Measurements from ENCODE around the gene THOC1.

The THOC1 gene

DNA sequence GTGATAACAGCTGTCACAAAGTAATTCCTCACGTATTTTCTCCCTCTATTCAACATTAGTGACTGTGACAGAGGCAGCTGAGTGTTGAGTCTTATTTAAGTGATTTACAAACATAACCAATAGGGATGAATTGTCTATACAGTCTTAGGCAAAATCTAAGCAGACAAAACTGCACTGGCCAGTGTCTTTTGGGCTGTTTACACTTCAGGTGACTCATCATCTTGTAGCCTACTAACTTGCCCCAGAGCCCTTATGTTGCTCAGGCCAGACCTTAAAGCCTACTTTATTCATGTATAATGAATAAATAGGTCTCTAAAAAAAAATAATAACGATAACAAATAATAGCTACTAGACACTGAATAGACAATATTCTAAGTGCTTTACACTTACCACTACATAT lies 17.2 kb downstream of the THOC1 start:
- no peak overlapping the region for H2AFZ ChIP-seq (ENCODE audit: low read length, unreplicated experiment)
- peaks cover 39% of the 10 kb centered on the region for H3K36me3 ChIP-seq (ENCODE audit: insufficient read depth, low read length)
- no peaks in the 10 kb centered on the region for H3K79me2 ChIP-seq (ENCODE audit: control insufficient read depth, insufficient read depth, low read length, unreplicated experiment)
- H3K27me3 ChIP-seq (ENCODE audit: insufficient read depth, low read length) = no peaks in the 10 kb centered on the region
- no peak overlapping the region for H3K27ac ChIP-seq (ENCODE audit: low read depth, low read length)
- H3K4me3 ChIP-seq (ENCODE audit: low read depth, low read length) = no peak overlapping the region
- H3K4me1 ChIP-seq (ENCODE audit: control insufficient read depth, insufficient read depth, low read length, unreplicated experiment) = peaks cover 4% of the 10 kb centered on the region

DNA sequence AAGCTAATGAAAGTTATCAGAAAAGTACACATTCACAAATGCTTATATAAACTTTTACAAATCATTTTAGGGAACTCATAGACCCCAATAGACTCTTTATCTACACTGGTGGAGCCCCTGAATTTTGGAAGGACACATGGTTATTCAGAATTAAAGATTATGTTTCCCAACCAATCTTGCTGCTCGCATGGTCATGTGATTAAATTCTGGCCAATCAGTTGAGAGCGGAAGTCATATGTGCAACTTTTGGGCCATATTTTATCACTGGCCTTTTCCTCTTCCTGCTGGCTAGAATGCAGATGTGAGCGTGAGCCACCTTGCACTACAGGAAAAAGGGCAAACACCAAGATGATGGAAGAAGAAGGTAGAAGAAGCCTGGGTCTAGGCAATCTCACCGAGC lies 19.8 kb downstream of the THOC1 start:
- Histone ChIP-seq H3K4me3 (ENCODE audit: low read depth, low read length) (no peak overlapping the region), H3K27ac (ENCODE audit: low read depth, low read length) (no peak overlapping the region), H3K4me1 (ENCODE audit: control insufficient read depth, insufficient read depth, low read length, unreplicated experiment) (peaks cover 4% of the 10 kb centered on the region), H3K79me2 (ENCODE audit: control insufficient read depth, insufficient read depth, low read length, unreplicated experiment) (no peaks in the 10 kb centered on the region), H2AFZ (ENCODE audit: low read length, unreplicated experiment) (no peak overlapping the region), H3K36me3 (ENCODE audit: insufficient read depth, low read length) (peaks cover 54% of the 10 kb centered on the region), H3K27me3 (ENCODE audit: insufficient read depth, low read length) (no peaks in the 10 kb centered on the region)

GRCh38 chr18:245282-245847 lies 22.5 kb downstream of the THOC1 start:
- Histone ChIP-seq H2AFZ (ENCODE audit: low read length, unreplicated experiment) (no peak overlapping the region), H3K79me2 (ENCODE audit: control insufficient read depth, insufficient read depth, low read length, unreplicated experiment) (no peaks in the 10 kb centered on the region), H3K36me3 (ENCODE audit: insufficient read depth, low read length) (peaks cover 40% of the 10 kb centered on the region), H3K4me1 (ENCODE audit: control insufficient read depth, insufficient read depth, low read length, unreplicated experiment) (no peaks in the 10 kb centered on the region), H3K27ac (ENCODE audit: low read depth, low read length) (no peak overlapping the region), H3K4me3 (ENCODE audit: low read depth, low read length) (no peak overlapping the region), H3K27me3 (ENCODE audit: insufficient read depth, low read length) (no peaks in the 10 kb centered on the region)

DNA sequence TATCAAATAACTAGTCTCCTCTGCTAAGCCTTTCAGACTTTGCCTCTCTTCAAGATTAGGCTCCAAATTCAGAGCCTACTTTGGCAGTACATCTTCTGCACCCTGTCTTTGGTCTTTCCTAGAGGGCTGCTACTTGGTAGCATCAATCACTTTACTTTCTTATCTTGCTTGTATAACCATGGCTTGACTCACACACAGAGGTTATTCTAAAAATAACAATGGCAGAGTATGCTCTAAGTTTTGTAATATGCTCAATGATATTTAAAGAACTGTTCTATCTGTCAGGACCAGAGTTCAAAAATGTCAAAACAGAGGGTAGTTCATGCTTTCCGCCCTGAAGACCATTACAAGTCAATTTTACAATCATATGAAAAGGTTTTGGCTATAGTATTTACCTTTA lies 27.7 kb downstream of the THOC1 start:
- H2AFZ ChIP-seq (ENCODE audit: low read length, unreplicated experiment) = no peak overlapping the region

GRCh38 chr18:231563-231962 lies 36.3 kb downstream of the THOC1 start:
- H3K79me2 ChIP-seq (ENCODE audit: control insufficient read depth, insufficient read depth, low read length, unreplicated experiment) = no peaks in the 10 kb centered on the region
- no peak overlapping the region for H3K4me3 ChIP-seq (ENCODE audit: low read depth, low read length)
- no peaks in the 10 kb centered on the region for H3K4me1 ChIP-seq (ENCODE audit: control insufficient read depth, insufficient read depth, low read length, unreplicated experiment)
- H3K36me3 ChIP-seq (ENCODE audit: insufficient read depth, low read length) = no peaks in the 10 kb centered on the region; the same call in 1 of the 2 replicates
- H3K27me3 ChIP-seq (ENCODE audit: insufficient read depth, low read length) = no peaks in the 10 kb centered on the region
- no peak overlapping the region for H3K27ac ChIP-seq (ENCODE audit: low read depth, low read length)
- no peak overlapping the region for H2AFZ ChIP-seq (ENCODE audit: low read length, unreplicated experiment)

More for the DNA sequence above, 27.7 kb downstream of the THOC1 start:
- no peaks in the 10 kb centered on the region for H3K4me1 ChIP-seq (ENCODE audit: control insufficient read depth, insufficient read depth, low read length, unreplicated experiment)
- no peaks in the 10 kb centered on the region for H3K79me2 ChIP-seq (ENCODE audit: control insufficient read depth, insufficient read depth, low read length, unreplicated experiment)
- H3K27ac ChIP-seq (ENCODE audit: low read depth, low read length) = no peak overlapping the region
- peaks cover 12% of the 10 kb centered on the region for H3K36me3 ChIP-seq (ENCODE audit: insufficient read depth, low read length)
- H3K4me3 ChIP-seq (ENCODE audit: low read depth, low read length) = no peak overlapping the region
- no peaks in the 10 kb centered on the region for H3K27me3 ChIP-seq (ENCODE audit: insufficient read depth, low read length)

GRCh38 chr18:228586-228985 lies 39.3 kb downstream of the THOC1 start:
- Histone ChIP-seq H3K4me3 (ENCODE audit: low read depth, low read length) (no peak overlapping the region), H3K36me3 (ENCODE audit: insufficient read depth, low read length) (peaks cover 7% of the 10 kb centered on the region; the same call in 1 of the 2 replicates), H3K27me3 (ENCODE audit: insufficient read depth, low read length) (no peaks in the 10 kb centered on the region)

GRCh38 chr18:227902-228301 lies 39.9 kb downstream of the THOC1 start:
- no peak overlapping the region for H2AFZ ChIP-seq (ENCODE audit: low read length, unreplicated experiment)
- H3K27ac ChIP-seq (ENCODE audit: low read depth, low read length) = no peak overlapping the region
- no peak overlapping the region for H3K4me3 ChIP-seq (ENCODE audit: low read depth, low read length)
- H3K4me1 ChIP-seq (ENCODE audit: control insufficient read depth, insufficient read depth, low read length, unreplicated experiment) = no peaks in the 10 kb centered on the region
- no peaks in the 10 kb centered on the region for H3K79me2 ChIP-seq (ENCODE audit: control insufficient read depth, insufficient read depth, low read length, unreplicated experiment)
- no peaks in the 10 kb centered on the region for H3K27me3 ChIP-seq (ENCODE audit: insufficient read depth, low read length)
- H3K36me3 ChIP-seq (ENCODE audit: insufficient read depth, low read length) = peaks cover 12% of the 10 kb centered on the region; the same call in 1 of the 2 replicates

More at GRCh38 chr18:228586-228985, 39.3 kb downstream of the THOC1 start:
- Histone ChIP-seq H3K27ac (ENCODE audit: low read depth, low read length) (no peak overlapping the region), H3K79me2 (ENCODE audit: control insufficient read depth, insufficient read depth, low read length, unreplicated experiment) (no peaks in the 10 kb centered on the region), H3K4me1 (ENCODE audit: control insufficient read depth, insufficient read depth, low read length, unreplicated experiment) (no peaks in the 10 kb centered on the region), H2AFZ (ENCODE audit: low read length, unreplicated experiment) (no peak overlapping the region)

GRCh38 chr18:227374-227773 lies 40.5 kb downstream of the THOC1 start:
- Histone ChIP-seq H3K79me2 (ENCODE audit: control insufficient read depth, insufficient read depth, low read length, unreplicated experiment) (no peaks in the 10 kb centered on the region), H2AFZ (ENCODE audit: low read length, unreplicated experiment) (no peak overlapping the region), H3K27ac (ENCODE audit: low read depth, low read length) (no peak overlapping the region), H3K4me1 (ENCODE audit: control insufficient read depth, insufficient read depth, low read length, unreplicated experiment) (no peaks in the 10 kb centered on the region), H3K27me3 (ENCODE audit: insufficient read depth, low read length) (no peaks in the 10 kb centered on the region), H3K36me3 (ENCODE audit: insufficient read depth, low read length) (peaks cover 13% of the 10 kb centered on the region; the same call in 1 of the 2 replicates), H3K4me3 (ENCODE audit: low read depth, low read length) (no peak overlapping the region)

DNA sequence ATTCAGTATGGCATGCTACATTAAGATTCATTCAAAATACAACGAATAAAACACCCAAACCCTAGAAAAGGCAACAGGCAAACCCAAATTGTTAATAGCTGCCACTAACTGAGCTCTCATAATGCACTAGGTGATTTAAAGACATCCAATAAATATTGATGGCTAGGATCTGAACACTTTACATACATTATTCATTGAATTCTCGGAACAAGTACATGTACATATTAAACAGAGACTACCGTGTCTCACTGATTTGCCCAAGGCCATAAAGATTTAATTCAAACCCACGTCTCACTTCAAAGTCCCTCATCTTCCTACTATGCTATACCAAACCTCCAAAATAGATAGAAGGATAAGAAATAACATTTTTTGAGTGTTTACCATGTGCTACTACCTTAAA lies 42.1 kb downstream of the THOC1 start:
- Histone ChIP-seq H3K27me3 (ENCODE audit: insufficient read depth, low read length) (no peaks in the 10 kb centered on the region), H3K4me1 (ENCODE audit: control insufficient read depth, insufficient read depth, low read length, unreplicated experiment) (no peaks in the 10 kb centered on the region), H3K79me2 (ENCODE audit: control insufficient read depth, insufficient read depth, low read length, unreplicated experiment) (no peaks in the 10 kb centered on the region), H2AFZ (ENCODE audit: low read length, unreplicated experiment) (no peak overlapping the region), H3K4me3 (ENCODE audit: low read depth, low read length) (no peak overlapping the region), H3K36me3 (ENCODE audit: insufficient read depth, low read length) (peaks cover 16% of the 10 kb centered on the region; the same call in 1 of the 2 replicates), H3K27ac (ENCODE audit: low read depth, low read length) (no peak overlapping the region)

- H3K27ac ChIP-seq (ENCODE audit: low read depth, low read length) = no peak overlapping the region
- peaks cover 32% of the 10 kb centered on the region for H3K36me3 ChIP-seq (ENCODE audit: insufficient read depth, low read length)
- no peaks in the 10 kb centered on the region for H3K27me3 ChIP-seq (ENCODE audit: insufficient read depth, low read length)
- H3K4me1 ChIP-seq (ENCODE audit: control insufficient read depth, insufficient read depth, low read length, unreplicated experiment) = no peaks in the 10 kb centered on the region
- no peak overlapping the region for H3K4me3 ChIP-seq (ENCODE audit: low read depth, low read length)
- no peaks in the 10 kb centered on the region for H3K79me2 ChIP-seq (ENCODE audit: control insufficient read depth, insufficient read depth, low read length, unreplicated experiment)
- H2AFZ ChIP-seq (ENCODE audit: low read length, unreplicated experiment) = no peak overlapping the region
Measured at GRCh38 chr18:220708-221107, 47.1 kb downstream of the THOC1 start.

DNA sequence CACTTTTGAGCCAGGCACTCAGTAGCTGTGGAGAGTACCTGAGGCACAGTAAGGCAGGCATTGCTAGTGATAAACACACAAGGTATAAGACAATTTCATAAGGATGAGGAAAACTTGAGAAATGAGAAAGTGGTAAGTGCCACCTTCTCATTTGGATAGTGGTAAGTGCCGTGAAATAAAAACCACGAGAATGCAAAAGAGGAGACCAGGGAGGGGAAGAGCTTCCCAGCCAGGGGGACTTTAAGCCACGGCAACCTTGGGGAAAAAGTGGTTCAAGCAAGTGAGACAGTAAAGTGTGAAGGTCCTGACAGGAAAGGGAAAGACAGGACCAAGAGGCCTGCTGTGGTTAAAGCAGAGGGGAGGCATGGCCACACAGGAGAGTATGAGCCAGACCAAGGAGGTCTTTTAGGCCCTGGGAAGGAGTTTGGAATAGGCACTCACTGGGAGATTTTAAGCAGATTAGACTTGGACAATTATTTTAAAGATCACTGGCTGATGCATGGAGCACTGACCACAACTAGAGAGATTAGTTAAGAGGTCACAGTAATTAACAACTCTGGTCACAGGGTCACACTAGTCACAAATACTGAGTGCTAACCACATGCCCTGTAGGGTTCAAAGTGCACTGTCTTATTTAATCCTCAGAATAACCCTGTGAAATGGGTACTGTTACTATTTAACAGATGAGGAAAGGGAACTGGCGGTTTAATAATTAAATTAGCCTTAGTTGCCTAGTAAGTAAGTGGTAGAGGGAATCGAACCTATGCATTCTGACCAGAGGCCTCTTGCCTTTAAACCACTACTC lies 50.1 kb downstream of the THOC1 start:
- H3K27ac ChIP-seq (ENCODE audit: low read depth, low read length) = no peak overlapping the region
- no peaks in the 10 kb centered on the region for H3K79me2 ChIP-seq (ENCODE audit: control insufficient read depth, insufficient read depth, low read length, unreplicated experiment)
- no peak overlapping the region for H3K4me3 ChIP-seq (ENCODE audit: low read depth, low read length)
- H3K27me3 ChIP-seq (ENCODE audit: insufficient read depth, low read length) = no peaks in the 10 kb centered on the region
- peaks cover 27% of the 10 kb centered on the region for H3K36me3 ChIP-seq (ENCODE audit: insufficient read depth, low read length)
- H3K4me1 ChIP-seq (ENCODE audit: control insufficient read depth, insufficient read depth, low read length, unreplicated experiment) = no peaks in the 10 kb centered on the region
- no peak overlapping the region for H2AFZ ChIP-seq (ENCODE audit: low read length, unreplicated experiment)

All from ACC112 (cell line).